ENCODE data around the gene MAPKAPK2.
"Not testable (repeated sequence)": the region's sequence is repeated elsewhere in the genome, so short reads cannot be mapped to it uniquely, and the experiment has no call there.

MAPKAPK2 gene

GRCh38 chr1:206752481-206752880 is 67.8 kb downstream of the MAPKAPK2 start:
- DNase-seq = no peak

- no peak for DNase-seq
These were observed 68.4 kb downstream of the MAPKAPK2 start for GRCh38 chr1:206753141-206753540.

GRCh38 chr1:206754011-206754410 is 69.3 kb downstream of the MAPKAPK2 start:
- no peak for DNase-seq

- peak in 1 of 2 donors; percentile 13 for DNase-seq
These were observed 73.0 kb downstream of the MAPKAPK2 start for GRCh38 chr1:206757524-206758266.

- DNase-seq = no peak
These were observed 75.9 kb downstream of the MAPKAPK2 start for GRCh38 chr1:206760590-206760989.

GRCh38 chr1:206761159-206761768 is 76.6 kb downstream of the MAPKAPK2 start:
- no peak for DNase-seq

GRCh38 chr1:206762741-206763364 is 78.1 kb downstream of the MAPKAPK2 start:
- not testable (repeated sequence) for DNase-seq

GRCh38 chr1:206765771-206766170 is 81.1 kb downstream of the MAPKAPK2 start:
- DNase-seq = not testable (repeated sequence)

- DNase-seq = peak; percentile 27 to 36
These were observed 81.6 kb downstream of the MAPKAPK2 start for GRCh38 chr1:206766251-206766856.

GRCh38 chr1:206768472-206769303 is 84.0 kb downstream of the MAPKAPK2 start:
- no peak for DNase-seq

- no peak for DNase-seq
These were observed 84.6 kb downstream of the MAPKAPK2 start for GRCh38 chr1:206769304-206769731.

GRCh38 chr1:206770531-206771337 is 86.0 kb downstream of the MAPKAPK2 start, which contains the start of gene IL19:
IL19 (plus strand) TSS chr1:206770773; CDS start chr1:206836663, 65,890 bp downstream.
- DNase-seq = peak; percentile 30 to 43

GRCh38 chr1:206771338-206771692 is 86.6 kb downstream of the MAPKAPK2 start:
- DNase-seq = no peak

- peak in 1 of 2 donors; percentile 25 for DNase-seq
These were observed 87.7 kb downstream of the MAPKAPK2 start, which contains the start of gene IL10 for GRCh38 chr1:206772243-206772937. IL10 (minus strand) TSS chr1:206772494; CDS start chr1:206772435, 59 bp downstream.

GRCh38 chr1:206774093-206774492 is 89.4 kb downstream of the MAPKAPK2 start:
- no peak for DNase-seq

GRCh38 chr1:206776229-206776628 is 91.5 kb downstream of the MAPKAPK2 start:
- DNase-seq = no peak

GRCh38 chr1:206778031-206778430 is 93.3 kb downstream of the MAPKAPK2 start:
- DNase-seq = no peak

GRCh38 chr1:206778911-206779310 is 94.2 kb downstream of the MAPKAPK2 start:
- DNase-seq = not testable (repeated sequence)

GRCh38 chr1:206779638-206780037 is 94.9 kb downstream of the MAPKAPK2 start:
- DNase-seq = peak in 1 of 2 donors; percentile 60

GRCh38 chr1:206782448-206782847 is 97.7 kb downstream of the MAPKAPK2 start:
- no peak for DNase-seq

GRCh38 chr1:206783506-206783905 is 98.8 kb downstream of the MAPKAPK2 start:
- no peak for DNase-seq
